Fibroblast of skin of scalp (primary cell): Measurements from ENCODE around the gene DPYSL4.
"Not testable (repeated sequence)": the region's sequence is repeated elsewhere in the genome, so short reads cannot be mapped to it uniquely, and the experiment has no call there.

ENCODE experiments used
- DNase-seq: peaks from one replicate; pipeline ENCODE4 v3.0.0-alpha.2; 2013

The DPYSL4 gene

DNA sequence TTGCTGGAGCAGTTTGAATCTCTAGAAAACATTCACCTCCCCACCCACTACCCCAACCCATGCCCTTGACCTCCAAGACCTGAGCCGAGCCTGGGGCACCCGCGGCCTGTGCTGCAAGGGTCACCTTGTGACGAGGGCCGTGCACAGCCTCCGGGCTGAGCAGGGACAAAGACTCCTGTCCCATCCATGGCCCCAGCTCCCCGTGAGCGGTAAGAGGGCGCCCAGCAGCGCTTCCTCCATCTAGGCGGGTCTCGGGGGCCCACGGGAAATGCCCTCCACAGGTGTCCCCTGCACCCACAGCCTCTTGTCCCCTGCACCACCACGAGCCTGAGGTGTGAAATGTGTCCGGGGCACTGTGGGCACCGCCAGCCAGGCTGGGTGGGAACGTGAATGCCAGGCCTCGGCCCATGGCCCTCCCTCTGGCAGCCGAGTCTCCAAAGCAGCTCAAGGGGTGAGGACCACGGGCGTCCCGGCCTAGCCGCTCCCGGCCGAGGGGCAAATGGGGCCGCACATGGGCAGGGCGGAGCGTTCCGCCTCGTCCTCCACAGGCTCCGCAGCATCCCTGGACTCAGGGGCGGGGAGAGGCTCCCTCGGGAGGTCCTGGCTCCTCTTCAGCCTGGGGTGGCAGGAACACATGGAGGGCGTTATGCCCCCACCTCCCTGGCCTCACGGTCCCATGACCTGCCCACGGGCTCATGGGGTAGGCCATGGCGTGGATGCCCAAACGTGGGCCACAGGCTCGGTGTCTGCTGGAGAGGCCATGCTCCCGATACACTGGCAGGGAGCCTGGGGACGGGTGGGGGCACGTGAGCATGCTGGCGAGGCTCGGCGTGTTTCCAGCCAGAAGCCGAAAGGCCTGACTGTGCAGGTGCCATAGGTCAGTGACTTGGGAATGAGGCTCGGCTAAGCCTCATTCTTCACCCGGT, 21.1 kb downstream of the DPYSL4 start:
- no peak for DNase-seq

DNA sequence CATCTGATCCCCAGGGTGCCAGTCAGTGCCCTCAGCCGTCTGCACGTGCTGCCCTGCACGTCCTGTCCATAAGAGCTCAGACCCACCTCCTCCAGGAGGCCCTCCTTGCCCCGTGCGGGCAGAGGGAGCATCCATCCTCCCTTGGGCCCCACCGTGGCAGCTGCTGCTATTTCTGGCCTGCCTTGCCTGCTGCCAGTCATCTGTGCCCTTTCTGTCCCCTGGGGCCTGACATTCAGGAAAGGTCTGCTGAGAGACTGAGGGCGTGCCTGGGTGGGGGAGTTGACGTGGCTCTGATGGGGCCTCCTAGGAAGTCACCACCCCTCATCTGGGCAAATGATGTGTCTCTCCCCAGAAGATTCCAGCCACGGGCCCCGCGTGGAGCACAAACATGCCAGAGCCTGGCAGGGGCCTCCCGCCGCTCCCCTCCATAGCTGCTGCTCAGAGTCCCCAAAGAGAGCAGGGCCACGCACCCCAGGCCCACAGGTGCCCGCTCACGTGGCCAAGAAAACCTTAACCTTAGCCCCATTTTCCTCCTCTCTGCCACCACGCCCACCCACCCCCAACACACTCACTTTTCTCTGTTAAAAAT, 21.8 kb downstream of the DPYSL4 start:
- DNase-seq: no peak

DNA sequence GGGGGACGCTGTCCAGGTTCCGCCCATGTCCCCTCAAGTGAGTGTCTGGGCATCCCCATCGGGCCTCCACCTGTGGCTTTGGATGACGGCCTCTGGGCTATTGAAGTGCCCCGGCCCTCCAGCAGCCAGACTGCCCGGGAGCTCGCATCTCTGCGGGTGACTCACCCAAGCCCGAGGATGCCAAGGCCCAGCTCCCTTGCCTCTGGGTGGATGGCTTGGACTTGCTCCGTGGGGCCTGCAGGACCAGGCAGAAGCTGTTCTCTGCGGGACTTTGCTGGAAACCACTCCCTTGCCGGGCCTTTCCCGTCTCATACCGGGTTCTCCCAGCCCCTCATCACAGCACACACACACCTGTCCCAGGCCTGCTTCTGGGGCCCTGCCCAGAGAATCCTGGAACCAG, 22.4 kb downstream of the DPYSL4 start:
- no peak for DNase-seq

DNA sequence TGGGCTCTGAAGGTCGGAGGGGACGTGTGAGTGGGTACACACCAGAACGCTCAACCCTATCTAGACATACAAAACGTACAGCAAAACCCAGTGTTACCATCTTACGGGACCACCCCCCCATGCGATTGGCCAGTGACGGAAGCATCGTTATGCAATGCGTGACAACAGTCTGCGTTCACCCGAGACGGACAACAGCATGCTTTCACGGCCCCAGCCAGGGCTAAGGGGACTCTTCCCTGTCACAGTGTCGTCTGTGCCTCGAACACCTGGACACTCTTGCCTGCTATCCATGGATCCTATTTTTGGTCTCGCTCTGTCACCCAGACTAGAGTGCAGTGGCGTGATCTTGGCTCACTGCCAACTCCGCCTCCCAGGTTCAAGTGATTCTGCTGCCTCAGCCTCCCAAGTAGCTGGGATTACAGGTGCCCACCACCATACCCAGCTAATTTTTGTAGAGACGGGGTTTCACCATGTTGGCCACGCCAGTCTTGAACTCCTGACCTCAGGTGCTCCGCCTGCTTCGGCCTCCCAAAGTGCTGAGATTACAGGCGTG, 23.3 kb downstream of the DPYSL4 start:
- DNase-seq: no peak

DNA sequence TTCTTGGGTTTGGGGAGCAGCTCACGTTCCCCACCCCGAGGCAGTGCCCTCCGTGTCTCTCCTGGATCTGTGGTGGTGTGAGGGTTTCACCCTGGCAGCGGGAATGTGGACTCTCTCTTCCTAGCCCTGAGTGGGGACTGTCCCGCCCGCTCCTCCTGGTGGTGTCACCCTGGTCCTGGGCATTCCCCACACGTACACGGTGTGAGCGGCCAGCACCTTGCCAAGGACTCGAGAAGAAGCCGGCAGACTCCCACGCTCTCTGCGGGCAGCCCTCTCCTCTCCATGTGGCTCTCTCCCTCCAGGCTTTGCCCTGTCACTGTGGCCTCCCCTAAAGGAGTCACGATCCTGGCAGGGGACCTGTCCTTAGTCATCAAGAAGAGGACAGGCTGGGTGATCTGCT, 24.0 kb downstream of the DPYSL4 start:
- DNase-seq: no peak

DNA sequence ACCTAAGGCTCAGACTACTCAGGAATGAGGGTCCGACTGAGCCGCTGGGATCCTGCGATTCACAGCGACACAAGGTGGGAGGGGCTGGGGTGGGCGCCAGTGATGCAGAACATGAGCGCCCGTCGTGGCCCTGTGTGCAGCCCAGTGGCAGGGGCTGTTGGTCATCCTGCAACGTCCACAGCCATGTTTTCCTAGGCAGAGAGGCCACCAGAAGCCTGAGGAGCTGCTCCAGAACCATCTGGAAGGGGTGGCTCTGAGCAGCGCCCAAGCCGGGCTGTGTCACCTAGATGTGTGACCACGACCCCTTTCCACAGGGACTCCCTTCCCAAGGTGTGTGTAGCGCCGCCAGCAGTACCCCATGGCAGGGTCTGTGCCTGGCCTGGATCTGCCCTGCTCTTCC, 24.5 kb downstream of the DPYSL4 start:
- DNase-seq: no peak

DNA sequence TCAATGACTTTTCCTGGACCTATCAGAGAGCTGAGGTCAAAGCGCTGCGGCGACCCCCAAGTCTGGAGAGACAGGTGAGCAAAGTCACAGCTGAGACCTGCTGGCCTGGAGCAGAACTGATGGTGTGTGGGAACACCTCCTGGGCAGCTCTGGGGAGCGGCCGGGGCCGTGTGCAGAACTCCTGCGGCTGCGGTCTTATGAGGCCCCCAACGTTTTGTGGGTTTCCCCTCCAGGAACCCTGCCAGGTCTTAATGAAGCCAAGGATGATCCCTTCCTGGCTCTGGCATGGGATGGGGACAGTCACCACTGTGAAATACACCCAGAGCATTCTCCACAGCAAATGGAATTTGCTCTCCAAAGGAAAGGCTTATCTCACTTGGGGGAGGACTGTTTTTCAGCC, 26.1 kb downstream of the DPYSL4 start:
- DNase-seq: no peak

DNA sequence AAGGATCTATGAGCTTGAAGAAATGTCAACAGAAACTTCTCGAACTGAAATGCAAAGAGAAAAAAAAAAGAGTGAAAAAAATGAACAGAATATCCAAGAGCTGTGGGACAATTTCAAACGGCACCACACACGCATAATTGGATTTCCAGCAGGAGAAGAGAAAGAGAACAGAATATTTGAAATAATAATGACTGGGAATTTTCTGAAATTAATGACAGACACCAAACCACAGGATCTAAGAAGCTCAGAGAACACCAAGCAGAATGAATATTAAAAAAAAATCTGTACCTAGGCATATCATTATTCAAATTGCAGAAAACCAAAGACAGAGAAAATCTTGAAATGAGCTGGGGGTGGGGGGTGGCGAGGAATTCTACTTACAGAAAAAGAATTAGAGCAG, 27.2 kb downstream of the DPYSL4 start:
- no peak for DNase-seq

DNA sequence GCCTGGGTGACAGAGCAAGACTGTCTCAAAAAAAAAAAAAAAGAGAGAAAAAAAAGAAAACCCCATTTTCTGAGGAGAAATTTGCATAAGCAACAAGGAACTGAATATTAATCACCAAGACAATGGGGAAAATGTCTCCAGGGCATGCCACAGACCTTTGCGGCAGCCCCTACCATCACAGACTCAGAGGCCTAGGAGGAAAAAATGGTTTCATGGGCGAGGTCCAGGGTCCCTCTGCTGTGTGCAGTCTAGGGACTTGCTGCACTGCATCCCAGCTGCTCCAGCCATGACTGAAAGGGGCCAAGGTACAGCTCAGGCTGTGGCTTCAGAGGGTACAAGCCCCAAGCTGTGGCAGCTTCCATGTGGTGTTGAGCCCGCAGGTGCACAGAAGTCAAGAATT, 29.7 kb downstream of the DPYSL4 start:
- not testable (repeated sequence) for DNase-seq

DNA sequence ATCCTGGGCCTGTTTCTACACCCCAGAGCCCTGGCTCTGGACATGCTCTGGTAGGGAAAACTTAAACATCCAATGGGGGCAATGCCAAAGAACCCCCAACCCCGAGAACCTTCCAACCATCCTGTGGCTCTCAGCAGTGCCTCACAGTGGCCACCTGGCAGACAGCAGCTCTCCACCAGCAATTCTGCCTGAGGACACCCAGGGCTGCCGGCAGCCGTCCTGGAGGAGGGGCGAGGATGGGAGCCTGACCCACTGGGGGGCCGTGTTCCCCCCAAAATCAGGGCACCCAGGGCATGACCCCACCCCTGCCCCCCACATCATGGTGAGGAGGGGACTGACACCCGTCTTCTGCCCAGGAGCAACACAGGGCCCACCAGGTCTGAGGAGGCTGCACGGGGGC, 32.7 kb downstream of the DPYSL4 start:
- no peak for DNase-seq

DNA sequence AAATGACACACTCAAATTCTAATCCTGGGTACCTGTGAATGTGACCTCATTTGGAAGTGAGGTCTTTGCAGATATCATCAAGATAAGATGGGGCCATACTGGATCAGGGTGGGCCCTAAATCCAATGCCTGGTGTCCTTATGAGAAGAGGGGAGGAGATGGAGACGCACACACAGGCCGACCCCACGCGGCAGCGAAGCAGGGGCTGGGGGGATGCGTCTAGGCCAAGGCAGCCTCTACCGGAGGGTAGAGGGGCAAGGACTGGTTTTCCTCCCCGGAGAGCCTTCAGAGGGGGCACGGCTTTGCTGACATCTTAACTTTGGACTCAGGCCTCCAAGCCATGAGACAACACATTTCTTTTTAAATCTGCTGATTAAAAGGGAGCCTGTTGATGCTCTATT, 33.3 kb downstream of the DPYSL4 start:
- DNase-seq: no peak

DNA sequence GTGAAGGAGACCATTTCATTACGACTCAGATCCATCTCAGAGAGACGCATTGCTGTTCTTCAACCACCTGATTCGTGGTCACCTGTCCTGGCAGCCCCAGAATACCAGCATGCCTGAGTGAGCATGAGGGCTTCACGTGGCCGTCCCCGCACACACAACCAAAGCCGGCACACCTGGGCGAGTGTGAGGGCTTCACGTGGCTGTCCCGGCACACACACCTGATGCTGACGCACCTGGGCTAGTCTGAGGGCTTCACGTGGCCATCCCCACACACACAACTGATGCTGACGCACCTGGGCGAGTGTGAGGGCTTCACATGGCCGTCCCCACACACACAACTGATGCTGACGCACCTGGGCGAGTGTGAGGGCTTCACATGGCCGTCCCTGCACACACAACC, 34.2 kb downstream of the DPYSL4 start:
- DNase-seq: not testable (repeated sequence)

DNA sequence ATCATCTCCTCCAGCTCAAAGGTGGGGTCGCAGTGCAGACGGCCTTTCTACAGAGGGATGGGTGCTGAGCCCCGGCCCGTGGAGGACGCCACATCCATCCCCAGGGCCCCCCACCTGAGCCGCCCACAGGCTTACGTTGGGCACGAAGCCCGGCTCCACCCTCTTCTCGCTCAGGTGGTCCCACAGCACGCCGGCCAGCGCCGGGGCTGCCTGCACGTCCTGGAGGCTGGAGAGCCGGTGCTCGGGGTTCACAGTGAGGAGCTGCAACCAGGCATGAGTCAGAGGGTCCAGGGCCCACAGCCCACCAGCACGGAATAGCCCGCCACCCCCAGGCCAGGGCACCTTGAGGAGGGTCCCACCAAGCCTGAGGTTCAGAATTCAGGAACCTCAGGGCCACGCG, 36.0 kb downstream of the DPYSL4 start:
- no peak for DNase-seq

DNA sequence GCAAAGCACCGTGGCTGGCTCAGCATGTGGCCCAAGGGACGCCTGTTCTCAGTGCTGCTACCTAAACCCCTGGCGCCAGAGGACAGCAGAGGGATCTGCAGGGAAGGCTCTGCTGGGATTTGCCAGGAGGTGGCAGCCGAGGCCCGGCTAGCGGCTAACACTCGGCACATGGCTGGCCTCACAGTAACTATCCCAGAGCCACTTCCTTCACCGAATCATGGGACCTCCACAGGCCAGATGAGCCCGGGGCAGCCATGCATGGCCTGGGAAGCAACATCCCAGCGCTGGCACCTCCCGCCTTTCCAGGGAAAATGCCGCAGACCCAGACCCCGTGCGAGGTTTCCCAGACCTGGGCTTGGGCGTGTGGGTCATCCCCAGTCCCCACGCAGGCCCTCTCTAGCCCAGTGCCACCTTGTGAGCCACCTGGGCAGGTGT, 36.4 kb downstream of the DPYSL4 start:
- DNase-seq: peak; percentile 80

DNA sequence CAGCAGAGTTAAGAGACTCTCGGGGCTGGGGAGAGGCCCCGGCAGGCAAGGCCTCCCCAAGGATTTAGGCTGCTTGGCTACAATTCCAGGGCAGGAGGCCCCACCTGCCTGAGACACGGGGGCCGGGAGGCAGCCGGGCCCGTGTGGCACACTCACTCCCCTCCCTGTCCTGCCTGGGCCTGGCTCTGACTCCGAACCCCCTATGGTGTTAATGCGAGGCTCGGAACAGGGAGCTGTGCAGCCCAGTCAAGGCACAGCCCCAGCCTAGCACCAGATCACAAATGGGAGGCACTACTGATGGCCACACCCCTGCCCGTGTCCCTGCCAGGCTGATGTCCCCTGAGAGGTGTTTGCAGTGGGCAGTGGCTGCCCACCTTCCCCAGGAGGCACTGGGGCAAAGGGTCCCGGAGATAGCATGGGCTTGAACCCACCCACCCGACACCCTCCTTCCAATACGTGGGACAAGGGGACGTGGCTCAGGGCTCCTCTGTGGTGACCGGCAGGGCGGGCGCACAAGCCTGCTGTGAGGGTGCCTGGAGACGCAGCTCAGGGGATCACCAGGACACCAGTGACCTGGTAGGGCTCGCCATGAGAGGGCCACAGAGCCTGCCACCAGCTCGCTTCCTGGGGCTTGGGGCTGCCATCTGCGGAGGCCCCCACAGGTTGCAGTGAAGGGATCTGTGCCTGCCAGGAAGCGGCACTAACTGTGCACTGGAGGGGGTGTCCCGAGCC, 37.0 kb downstream of the DPYSL4 start:
- DNase-seq: no peak

DNA sequence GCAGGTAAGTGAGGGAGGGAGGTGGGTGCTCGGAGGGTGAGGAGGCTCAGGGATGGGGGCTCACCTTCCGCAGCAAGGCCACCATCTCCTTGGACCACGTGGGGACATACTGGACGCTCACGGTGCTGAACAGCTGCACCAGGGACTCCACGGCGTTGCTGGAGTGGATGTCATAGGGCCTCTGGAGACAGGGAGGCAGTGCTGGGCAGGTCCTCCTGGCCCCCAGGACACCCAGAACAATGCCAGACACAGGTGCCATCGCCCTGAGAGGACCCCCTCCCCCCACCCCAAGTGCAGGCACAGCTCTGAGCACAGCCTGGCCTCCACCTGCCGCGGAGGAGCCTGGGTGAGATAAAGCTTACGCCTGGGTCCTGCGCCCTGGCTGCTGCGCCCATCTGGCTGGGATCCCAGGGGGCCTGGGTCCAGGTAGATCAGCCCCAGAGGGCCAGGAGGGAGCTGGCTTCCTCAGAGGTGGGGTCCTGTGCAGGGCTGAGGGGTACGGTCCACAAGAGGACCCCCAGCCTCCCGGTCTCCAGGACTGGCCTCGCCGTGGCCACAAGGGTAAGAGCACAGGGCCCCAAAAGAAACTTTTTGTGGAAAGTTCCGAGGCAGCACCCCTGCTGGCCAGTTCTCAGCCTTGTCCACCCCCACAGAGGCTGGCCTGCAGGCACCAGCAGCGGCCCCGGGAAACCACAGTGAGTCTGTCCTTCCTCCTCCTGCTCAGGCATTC, 37.8 kb downstream of the DPYSL4 start:
- no peak for DNase-seq

DNA sequence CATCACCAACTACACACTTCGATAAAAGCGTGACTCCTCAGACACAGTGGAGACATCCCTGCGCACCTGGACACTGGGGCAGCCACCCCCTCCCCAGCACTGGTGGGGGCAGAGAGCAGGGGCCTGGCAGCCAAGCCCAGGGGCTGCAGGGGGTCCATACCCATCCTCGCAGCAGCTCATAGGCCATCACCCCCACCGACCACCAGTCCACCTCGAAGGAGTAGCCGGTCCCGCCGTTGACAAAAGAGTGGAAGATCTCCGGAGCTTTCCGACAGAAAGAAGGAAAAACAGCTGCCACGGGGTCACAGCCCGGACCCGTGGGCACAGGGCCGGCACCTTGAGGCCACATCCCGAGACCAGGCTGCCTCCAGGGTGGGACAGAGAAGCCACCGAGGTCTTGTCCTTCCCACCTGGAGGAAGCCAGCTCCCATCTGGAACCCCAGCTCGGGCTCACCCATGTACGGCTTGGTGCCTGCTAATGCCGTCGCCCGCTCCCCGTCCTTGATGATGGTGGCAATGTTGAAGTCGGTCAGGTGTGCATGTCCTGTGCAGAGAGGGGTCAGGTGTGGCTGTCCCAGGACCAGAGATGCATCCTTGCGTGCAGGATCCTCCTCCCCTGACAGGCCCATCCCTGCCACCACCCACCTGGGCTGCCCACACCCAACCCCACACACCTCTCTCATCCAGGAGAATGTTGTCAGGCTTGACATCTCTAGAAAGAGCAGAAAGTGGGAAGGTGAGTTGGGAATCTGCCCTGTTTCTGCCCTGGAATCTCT, 38.5 kb downstream of the DPYSL4 start:
- DNase-seq: no peak

DNA sequence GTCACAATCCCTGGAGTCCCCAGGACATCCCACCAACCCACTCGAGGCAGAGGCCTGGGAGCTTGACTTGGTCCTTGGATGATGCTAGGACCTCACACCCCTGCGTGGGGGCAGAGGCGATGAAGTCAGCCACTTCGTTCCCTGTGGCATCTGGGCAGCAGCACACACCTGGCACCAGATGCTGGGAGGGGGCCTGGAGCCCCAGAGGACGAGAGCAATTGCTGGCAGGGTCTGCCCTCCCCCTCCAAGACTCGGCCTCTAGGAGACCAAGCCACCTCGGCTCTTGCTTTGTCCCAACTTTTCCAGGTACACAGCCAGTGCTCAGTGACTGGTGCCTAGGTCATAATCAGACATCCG, 39.1 kb downstream of the DPYSL4 start:
- DNase-seq: no peak

DNA sequence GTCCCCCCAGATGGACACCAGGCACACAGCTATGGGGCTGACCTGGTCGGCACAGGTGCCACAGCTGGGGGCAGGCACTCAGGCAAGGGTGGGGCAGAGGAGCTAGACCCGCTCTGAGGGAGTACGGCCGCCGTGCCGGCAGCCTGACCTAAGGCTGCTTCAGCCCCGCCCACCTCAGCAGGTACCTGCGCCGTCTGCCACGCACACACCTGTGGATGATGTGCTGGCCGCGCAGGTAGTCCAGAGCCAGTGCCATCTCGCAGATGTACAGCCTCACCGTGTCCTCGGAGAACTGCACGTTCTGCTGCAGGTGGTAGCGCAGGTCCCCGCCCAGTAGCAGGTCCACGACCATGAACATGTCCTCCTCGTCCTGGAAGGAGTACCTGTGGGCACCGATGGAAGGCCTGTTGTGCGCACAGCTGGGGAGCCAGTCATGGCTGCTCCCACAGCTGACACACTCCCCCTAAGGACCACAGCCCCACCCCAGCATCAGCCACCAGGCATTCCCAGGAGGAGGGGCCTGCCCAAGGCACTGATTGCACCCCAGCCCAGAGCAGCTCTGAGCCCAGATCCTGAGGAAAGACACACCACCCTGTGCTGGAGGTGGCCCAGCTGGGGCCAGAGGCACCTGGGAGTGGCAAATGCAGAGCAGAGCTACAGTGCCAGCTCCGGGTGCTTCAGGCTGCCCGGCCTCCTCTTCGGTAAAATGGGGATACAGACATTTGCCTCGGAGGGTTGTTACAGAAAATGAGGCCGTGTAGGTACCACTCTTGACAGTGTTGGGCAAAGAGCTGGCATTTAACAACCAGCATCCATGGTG, 40.0 kb downstream of the DPYSL4 start:
- DNase-seq: no peak

DNA sequence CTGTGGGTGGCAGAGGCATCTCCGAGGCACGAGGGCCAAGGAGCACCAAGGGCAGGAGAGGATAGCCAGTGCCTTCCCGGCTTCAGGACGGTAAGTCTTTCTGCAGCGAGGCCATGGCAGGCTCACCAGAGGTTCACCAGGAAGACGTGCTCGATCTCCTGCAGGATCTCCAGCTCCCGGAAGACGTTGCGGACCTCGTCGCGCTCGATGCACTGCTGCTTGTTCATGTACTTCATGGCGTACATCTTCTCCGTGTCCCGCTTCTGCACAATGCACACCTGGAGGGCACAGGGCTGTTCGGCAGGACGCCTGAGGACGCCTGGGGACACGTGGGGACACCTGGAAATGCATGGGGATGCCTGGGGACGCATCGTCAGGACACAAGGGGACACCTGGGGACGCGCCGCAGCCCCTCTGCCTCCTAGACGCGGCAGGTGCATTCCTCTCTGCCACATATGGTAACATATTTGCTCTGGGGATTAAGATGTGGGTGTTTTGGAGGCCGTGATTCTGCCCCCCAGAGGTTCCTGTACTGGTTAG, 41.2 kb downstream of the DPYSL4 start:
- DNase-seq: no peak

DNA sequence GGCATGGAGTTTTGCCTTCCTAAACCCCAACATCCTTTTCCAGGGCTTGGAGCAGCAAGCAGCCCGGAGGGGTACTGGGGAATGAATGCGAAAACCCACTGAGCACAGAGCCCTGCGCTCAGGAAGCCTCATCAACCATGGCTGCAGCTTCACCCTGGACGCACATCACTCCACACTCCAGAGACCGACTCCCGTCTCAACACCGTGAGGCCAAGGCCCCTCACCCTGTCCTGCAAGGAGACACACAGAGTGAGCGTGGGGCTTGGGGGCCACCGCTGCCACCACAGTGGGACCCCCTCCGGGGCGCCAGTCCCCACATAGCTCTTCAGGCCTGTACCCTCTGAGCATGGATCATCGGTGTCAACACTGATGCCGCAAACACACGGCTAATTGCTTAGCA, 41.9 kb downstream of the DPYSL4 start:
- DNase-seq: no peak
